Stimulated activated CD8-positive, alpha-beta memory T cell treated with anti-CD3 and anti-CD28 coated beads, Interleukin-15, amount 100 ng/mL, for 48 hours (primary cell): ENCODE data around the gene MAPK8IP1.
"Not testable (repeated sequence)": the region's sequence is repeated elsewhere in the genome, so short reads cannot be mapped to it uniquely, and the experiment has no call there.

Experiments
- DNase-seq, 2 donors: peaks; one replicate each; pipeline ENCODE4 v3.0.0-alpha.2; 2020; ENCODE audit warnings: low read depth in 2 of 2

MAPK8IP1 gene

DNA sequence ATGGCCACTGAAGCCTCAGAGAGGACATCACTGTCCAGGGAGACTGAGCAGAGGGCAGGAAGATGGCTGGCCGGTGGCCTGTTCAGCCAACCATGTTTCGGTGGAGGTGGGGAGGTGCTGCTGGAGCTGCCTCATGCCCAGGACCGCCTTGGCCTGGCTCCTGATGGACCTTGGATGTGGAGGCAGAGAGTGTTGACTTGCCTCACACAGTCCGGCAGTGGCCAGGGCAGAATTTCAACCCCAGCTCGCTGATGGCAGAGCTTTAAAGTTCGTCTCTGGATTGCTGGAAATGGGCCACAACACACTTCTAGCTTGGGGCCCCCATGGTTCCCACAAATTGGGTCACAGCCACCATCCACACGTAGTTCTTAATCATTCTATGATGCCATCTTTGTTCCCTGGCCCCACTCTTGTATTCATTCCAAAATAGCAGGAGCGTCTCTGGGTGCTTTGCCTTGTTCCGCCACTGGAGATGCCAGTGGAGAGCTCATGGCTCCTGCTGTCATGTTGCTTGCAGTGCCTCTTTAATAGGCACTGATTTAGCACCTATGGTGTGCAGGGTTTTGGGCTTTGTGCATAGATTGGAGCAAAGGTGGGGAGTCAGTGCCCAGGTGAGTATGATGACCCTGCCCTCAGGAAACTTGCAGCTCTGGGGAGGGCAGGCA is 5.6 kb downstream of the MAPK8IP1 start:
- no peak for DNase-seq

DNA sequence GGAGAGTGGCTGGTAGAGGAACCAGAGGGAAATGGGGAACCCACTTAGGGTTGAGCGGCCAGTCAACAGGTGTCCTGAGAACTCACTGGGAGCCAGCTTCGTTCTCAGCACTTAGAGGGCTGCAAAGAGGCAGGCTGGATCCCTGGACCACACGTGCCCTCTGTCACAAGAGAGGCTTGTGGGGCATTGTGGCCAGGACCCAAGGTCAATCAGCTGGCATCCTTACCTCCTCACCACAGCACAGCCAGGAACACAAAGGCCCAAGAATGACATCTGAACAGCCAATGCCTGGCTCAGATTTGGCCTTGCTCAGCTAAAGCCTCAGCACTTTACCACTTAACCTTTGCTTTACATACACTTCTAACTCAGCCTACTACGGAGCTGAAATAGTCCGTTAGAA is 7.4 kb downstream of the MAPK8IP1 start:
- no peak for DNase-seq

DNA sequence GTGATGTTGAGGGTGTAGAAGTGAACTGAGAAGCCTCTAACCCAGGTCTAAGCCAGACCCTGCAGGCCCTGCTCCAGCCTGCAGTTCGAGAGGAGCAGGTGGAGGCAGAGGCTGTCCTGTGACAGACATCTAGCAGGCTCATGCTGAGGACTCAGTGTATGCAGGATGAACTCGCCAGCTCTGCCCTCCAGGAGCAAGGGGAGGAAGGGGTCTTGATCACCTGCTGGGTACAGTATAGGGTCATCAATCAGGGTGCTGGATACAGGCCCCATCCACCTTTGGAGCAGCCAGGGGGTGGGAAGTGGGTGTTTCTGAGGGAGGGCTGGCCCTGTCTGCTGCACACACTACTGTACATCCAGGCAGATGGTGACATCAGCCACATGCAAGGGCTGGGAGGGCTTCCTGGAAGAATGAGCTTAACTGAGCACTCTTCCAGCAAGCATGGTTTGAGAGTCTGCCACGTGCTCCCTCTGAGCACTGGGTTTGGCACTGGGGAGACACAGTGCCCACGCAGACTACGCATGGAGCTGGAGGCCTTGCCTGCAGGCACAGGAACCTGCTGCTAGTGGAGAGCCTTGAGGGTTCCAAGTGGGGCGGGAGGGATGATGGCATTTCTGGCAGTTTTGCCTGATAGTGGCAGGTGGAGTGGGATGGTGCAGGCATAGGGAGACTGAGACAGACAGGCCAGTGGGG is 9.2 kb downstream of the MAPK8IP1 start:
- no peak for DNase-seq

DNA sequence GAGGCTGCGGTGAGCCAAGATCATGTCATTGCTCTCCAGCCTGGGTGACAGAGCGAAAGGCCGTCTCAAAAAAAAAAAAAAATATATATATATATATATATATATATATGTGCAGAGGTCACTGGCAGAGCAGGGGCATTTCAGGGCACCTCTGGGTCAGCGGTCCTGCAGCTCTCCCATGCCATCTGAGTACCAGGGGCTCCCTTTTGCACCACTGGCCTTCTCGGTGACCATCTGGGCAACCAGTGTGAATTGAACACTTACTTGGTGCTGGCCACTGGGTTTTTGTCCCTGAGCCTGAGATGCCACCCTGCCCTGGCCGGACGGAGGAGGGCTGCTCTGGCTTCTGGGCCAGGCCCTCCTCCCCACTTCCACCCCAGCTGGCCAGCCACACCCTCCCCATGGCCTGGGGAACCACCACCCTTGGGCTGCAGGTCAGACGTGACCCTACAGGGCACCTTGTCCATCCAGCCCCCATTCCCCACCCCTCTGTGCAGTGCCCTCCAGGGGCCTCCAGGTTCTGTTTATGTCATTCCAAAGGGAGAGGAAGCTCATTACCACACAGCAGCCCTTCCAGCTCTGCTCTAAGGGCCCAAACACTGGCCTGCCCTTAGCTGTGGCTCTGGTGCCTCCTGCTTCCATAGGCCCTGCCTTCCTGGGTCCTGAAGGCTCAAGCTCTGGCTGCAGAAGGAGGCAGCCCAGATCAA is 10.3 kb downstream of the MAPK8IP1 start:
- no peak for DNase-seq

DNA sequence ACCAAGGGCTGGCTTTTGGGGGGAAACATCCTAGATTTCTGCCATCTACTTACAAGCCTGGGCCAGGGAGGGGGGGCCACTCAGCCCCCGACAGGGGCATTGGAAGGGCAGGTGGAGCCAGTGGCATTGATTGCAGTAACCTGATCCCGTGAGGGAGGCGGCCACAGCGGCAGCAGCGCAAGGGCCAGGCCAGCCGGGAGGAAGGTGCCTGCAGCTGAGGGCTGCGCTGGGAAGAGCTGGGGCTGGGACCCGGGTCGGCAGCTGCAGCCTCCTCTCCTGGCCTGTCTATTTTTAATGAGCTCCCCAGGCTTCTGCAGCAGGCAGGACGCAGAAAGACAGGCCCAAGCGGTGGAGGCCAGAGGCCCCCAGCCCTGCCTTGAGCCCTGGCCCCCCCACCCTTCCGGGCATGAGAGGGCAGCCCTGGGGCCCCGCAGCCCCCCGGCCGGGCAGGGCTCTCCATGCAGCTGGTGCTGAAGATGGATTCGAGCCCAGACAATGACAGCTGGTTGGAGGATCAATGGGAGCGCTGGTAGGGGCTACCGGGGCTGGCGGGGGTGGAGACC is 11.1 kb downstream of the MAPK8IP1 start:
- no peak for DNase-seq

DNA sequence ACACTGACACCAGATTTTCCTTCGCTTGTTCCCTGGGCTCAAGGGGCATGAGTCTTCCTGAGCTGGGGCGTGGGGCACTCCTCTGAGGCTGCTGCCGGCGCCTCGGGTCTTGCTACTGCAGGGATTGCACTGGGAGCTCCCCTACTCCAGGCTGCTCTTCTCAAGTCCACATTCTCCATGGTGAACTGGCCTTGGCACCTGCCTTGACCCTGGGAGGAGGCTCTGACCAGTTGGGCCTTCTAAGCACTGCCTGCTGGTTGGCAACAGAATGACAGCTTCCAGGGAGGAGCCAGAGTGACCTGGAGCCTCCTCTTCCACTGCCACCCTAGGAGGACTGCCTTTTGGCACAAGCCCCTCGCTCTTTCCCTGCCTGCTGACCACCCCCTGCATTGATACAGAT is 12.1 kb downstream of the MAPK8IP1 start:
- DNase-seq: no peak

DNA sequence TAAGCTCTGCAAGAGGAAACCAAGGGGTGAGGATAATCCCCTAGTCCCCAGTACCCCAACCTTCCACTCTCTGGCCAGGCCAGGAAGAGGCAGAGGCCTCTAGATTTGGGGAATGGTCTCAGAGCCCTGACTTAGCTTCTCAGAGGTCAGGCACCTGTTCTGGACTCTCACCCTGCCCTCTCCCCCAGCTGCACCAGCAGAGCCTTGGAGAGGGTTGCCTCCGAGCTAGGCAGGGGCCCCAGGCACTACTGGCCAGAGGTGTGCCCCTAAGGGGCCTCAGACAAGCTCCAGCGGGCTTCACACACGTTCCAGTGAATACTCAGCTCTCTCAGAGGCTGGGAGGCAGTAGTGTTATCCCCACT is 13.6 kb downstream of the MAPK8IP1 start:
- no peak for DNase-seq

DNA sequence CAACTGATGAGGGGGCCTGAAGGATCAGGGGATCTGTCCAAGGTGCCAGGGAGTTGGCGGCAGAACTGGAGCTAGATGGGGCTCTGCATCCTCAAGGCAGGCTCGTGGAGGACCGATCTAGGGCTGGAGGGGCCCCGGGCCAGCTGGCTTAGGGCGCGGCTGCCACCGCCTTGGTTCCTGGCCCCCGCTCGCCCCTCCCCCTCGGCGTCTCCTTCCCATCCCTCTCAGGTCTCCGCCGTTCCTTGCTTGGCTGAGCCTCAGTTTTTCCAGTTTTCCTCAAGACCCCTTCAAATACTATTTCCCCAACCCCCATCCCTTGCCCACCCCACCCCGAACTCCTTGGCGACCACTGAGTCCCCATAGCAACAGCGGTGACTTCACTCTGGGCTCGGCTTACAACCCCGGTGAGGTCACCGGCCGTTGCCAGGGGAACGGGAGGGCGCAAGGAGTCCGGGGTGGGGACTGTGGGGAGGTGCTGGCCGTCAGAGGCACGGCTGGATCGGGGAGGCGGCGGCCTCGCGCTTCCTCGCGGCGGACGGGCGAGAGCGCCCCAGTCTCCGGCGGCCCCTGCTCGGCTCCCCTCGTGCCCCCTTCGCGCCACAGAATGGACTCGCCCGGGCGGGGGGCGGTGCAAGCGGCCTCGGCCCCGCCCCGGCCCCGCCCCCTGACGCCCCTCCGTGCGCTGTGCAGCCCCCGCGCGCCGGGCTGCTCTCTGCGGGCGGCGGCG is 14.2 kb downstream of the MAPK8IP1 start:
- DNase-seq: peak; percentile 59 to 64

DNA sequence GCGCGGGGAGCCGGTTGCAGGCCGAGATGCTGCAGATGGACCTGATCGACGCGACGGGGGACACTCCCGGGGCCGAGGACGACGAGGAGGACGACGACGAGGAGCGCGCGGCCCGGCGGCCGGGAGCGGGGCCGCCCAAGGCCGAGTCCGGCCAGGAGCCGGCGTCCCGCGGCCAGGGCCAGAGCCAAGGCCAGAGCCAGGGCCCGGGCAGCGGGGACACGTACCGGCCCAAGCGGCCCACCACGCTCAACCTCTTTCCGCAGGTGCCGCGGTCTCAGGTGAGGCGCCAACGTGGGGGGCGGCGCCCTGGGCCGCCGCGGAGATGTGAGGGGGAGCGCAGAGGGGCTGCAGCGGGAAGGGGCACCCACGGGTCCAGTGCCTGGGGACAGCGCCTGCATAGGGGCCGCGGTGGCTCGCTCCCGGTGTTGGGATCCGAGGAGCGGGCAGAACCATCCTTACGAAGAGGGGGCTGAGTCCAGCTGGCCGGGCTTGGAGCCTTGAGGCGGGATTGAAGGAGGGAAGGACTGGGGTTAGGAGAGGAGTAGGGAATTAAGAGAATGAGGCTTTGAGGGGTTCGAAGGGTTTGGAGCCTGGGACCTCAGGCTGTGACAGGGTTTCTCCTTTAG is 14.8 kb downstream of the MAPK8IP1 start:
- DNase-seq: not testable (repeated sequence)

DNA sequence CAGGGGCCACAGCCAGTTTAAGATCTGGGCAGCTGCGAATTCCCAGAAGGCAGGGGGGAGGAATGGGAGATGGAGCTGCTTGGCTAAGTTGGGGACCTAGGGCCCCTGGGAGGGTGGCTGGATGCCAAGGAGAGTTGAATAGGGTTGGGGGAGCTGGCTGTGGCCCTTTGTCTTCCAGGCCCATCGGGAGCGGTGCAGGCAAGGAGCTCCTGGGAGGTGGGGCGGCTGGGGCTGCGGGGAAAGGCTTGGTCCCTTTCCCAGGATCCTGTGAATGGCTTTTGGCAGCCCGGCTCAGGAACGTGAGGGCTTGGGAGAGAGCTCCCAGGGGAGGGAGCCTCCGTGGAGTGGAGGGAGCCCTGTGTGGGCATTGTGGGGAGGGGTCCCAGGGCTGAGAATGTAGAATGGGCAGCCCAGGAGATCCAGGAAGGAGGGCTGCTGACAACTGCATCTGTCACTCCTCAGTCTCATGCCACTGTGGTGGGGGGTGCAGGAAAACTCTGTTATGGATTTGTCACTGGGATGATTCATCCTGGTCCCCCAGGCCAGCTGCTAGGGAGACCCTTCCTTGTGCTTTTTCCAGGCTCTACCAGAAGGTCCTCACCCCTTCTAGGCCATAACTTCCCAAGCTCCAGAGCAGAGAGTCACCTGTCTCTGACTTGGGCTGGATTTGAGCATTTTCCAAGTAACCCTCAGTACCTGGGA is 15.6 kb downstream of the MAPK8IP1 start:
- no peak for DNase-seq

DNA sequence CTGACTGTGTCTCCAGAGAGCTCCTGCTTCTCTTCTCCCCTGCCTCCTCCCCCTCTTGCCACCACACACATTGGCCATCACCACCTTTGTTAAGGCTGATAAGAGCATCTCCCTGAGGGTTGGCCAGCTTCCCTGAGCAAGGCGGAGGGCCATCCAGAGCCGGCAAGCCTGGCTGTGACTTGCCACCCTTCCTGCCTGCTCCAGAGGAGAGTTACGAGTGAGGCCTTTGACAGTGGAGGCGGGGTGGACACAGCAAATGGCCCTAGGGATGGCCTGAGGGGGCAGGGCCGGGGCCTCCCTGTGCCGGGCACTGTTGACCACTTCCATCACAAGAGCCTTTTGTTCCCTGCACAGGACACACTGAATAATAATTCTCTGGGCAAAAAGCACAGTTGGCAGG is 16.2 kb downstream of the MAPK8IP1 start:
- no peak for DNase-seq

DNA sequence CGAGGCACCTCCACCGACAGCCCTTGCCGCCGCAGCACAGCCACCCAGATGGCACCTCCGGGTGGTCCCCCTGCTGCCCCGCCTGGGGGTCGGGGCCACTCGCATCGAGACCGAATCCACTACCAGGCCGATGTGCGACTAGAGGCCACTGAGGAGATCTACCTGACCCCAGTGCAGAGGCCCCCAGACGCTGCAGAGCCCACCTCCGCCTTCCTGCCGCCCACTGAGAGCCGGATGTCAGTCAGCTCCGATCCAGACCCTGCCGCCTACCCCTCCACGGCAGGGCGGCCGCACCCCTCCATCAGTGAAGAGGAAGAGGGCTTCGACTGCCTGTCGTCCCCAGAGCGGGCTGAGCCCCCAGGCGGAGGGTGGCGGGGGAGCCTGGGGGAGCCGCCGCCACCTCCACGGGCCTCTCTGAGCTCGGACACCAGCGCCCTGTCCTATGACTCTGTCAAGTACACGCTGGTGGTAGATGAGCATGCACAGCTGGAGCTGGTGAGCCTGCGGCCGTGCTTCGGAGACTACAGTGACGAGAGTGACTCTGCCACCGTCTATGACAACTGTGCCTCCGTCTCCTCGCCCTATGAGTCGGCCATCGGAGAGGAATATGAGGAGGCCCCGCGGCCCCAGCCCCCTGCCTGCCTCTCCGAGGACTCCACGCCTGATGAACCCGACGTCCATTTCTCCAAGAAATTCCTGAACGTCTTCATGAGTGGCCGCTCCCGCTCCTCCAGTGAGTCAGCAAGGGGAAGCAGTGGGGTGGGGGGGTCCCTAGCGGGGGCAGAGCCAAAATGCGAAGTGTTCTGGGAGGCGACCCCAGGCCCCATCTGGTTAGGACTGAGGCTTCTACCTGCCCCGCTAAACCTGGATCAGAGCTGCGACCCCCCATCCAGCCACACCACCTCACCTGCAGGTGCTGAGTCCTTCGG is 17.3 kb downstream of the MAPK8IP1 start:
- DNase-seq: no peak

DNA sequence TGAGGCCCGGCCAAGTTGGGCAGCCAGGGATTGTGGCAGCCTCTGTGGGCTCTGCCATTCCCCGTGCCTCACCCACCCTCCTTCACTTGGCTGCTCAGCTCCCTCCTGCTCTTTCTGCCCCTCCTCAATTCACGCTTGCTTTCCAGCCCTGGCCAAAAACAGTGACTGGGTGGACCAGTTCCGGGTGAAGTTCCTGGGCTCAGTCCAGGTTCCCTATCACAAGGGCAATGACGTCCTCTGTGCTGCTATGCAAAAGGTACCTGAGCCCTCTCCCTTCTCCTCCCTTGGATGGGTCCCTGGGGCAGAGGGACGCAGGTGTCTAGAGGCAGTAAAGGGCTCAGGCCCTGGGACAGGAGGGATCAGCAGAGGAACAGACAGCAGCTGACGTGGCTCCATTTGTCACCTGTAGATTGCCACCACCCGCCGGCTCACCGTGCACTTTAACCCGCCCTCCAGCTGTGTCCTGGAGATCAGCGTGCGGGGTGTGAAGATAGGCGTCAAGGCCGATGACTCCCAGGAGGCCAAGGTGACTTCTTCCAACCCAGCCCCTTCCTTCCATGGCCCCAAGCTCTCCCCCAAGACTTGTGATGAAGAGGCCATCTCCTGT is 19.0 kb downstream of the MAPK8IP1 start:
- DNase-seq: no peak

DNA sequence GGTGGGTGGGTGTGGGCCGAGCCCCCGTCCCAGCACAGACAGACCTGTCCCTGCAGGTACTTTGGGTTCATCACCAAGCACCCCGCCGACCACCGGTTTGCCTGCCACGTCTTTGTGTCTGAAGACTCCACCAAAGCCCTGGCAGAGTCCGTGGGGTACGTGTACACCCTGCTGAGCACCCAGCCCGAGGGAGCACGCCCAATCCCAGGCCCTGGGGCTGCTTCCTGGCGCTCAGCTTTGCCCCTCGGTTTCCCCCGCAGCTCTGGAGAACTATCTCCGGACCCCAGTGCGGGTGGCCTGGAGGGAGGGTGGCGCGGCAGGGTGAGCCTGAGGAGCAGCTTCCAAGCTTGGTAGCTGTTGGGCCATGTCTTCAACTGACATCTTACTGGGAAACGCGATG is 19.6 kb downstream of the MAPK8IP1 start:
- DNase-seq: no peak

DNA sequence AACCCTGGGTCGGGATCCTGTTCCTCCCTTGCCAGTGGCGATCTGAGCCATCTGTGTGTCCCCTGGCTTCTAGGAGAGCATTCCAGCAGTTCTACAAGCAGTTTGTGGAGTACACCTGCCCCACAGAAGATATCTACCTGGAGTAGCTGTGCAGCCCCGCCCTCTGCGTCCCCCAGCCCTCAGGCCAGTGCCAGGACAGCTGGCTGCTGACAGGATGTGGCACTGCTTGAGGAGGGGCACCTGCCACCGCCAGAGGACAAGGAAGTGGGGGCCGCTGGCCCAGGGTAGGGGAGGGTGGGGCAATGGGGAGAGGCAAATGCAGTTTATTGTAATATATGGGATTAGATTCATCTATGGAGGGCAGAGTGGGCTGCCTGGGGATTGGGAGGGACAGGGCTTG is 20.1 kb downstream of the MAPK8IP1 start:
- not testable (repeated sequence) for DNase-seq

DNA sequence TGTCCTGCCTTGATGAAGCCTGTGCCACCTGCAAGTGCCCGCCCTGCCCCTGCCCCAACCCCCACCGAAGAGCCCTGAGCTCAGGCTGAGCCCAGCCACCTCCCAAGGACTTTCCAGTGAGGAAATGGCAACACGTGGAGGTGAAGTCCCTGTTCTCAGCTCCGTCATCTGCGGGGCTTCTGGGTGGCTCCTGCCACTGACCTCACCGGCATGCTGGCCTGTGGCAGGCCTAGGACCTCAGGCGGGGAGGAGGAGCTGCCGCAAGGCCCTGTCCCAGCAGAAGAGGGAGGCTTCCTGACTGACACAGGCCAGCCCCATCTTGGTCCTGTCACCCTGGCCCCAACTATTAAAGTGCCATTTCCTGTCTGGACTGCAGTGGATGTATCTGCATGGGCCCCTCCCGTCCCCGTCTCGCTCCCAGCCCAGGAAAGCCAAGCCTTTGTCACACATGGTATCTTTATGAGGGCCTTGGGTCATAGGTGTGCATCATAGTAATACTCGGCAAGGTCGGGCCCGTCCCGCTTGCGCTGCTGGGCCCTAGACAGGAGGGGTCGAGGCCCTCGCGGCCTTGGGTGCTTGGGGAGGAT is 20.7 kb downstream of the MAPK8IP1 start:
- DNase-seq: no peak

DNA sequence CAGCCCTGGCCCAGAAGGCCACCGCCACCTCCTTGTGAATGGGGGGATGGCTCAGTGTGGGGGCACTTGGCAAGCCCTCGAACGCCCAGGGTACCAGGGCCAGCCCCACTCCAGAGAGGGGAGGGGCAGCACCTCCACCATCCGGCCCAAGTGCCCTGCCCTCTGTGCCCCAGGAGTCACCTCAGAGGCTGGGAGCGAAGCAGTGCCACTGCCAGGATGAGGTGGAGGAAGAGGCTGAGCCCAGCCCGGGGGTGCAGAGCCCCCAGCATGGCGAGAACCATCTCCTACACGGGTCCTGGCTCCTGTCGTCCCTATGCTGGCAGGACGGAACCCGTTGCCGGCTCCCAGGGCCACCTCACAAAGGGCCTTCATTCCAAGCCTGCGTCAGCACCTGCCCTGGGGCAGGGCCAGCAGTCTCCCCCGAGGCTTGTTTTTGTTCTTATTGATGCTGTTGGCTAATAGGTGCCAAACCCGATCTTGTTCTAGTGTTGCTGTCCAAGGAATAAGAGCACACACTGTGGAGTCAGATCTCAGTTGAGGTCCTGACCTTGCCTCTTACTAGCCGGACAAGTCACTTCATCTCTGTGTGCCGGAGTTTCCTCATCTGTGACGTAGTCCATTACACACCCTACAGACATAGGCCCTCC is 21.6 kb downstream of the MAPK8IP1 start, which contains the start of gene FREY1:
Gene FREY1 (minus strand): TSS at position 307 of the 647 bp plus-strand sequence. CDS start 26 bp downstream, at position 281.
- DNase-seq: no peak

DNA sequence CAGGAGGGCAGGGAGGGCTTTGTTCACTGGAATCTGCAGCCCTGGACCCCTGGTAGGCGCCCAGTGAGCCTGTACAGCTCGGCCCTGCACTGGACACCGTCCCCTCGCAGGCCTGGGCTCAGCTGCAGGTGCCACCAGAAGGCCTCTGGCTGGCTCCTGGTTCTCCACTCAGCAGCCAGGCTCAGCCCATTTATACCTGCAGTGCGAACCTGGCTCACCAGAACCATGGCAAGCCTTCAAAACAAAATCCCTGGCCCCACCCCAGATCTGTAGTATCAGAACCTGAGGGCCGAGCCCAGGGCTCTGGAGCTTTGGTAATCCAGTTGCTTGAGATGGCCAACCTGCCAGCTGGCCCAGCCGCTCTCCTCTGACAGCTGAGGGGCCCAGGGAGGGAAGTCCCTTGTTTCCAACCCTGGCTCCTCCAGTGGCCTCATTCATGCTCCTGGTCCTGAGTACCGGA is 22.5 kb downstream of the MAPK8IP1 start:
- DNase-seq: no peak
